Choroid plexus epithelial cell (primary cell): ENCODE results near the gene FHOD1.
A peak's percentile ranks its signal among the peaks of the same experiment; 100 is the strongest.

ENCODE experiments used
- DNase-seq: peaks from one replicate; pipeline ENCODE4 v3.0.0-alpha.2; 2010; ENCODE audit warnings: low read depth
- H3K4me3 ChIP-seq: 2 replicates; pipeline ENCODE4 v1.5.1; 2011; ENCODE audit warnings: low read depth, mild to moderate bottlenecking, control low read depth, low read length, moderate library complexity
- TF ChIP-seq, protein P1 (sequence below): conservative IDR thresholded peaks from 2 replicates; pipeline ENCODE4 v1.5.1; 2011; ENCODE audit warnings: low read depth, mild to moderate bottlenecking, control low read depth, inconsistent platforms, low read length, moderate library complexity

The FHOD1 gene

DNA sequence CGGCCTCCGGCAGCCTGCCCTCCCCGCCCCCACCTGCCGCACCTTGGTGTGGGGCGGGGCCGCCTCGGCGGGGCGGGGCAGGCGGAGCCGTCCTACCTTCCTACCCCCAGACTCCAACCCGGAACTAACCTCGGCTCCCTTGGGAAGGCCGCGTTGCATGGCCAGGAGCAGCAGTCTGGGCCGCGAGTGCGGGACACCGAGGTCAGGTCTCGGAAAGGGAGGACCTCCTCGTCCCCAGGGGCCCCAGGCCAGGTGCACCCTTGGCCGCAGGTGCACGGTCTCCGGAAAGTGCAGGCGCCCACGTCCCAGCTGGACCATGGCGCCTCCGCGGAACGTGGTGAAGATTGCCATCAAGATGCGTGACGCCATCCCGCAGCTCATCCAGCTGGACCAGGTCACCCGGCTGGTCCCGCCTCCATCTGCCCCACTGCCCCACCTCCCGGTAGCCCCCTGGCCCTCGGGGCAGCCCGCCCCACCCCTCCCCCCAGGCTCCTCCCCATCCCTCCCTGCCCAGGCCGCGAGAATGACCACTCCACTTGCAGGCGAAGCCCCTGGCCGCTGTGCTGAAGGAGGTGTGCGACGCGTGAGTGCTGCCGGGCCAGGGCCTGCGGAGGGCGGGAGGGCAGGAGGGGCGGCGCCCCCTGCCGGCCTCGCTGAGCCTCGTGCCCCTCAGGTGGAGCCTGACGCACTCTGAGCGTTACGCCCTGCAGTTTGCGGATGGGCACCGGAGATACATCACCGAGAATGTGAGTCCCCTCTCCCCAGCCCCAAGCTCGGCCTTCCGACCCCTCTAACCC, 48.1 kb downstream of the FHOD1 start, which contains the start of gene ELMO3:
Gene ELMO3 (plus strand): TSS at position 121 of the 797 bp plus-strand sequence. CDS start 196 bp downstream, at position 317.
- TF ChIP-seq, protein P1, sequence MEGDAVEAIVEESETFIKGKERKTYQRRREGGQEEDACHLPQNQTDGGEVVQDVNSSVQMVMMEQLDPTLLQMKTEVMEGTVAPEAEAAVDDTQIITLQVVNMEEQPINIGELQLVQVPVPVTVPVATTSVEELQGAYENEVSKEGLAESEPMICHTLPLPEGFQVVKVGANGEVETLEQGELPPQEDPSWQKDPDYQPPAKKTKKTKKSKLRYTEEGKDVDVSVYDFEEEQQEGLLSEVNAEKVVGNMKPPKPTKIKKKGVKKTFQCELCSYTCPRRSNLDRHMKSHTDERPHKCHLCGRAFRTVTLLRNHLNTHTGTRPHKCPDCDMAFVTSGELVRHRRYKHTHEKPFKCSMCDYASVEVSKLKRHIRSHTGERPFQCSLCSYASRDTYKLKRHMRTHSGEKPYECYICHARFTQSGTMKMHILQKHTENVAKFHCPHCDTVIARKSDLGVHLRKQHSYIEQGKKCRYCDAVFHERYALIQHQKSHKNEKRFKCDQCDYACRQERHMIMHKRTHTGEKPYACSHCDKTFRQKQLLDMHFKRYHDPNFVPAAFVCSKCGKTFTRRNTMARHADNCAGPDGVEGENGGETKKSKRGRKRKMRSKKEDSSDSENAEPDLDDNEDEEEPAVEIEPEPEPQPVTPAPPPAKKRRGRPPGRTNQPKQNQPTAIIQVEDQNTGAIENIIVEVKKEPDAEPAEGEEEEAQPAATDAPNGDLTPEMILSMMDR = peak; percentile 38

DNA sequence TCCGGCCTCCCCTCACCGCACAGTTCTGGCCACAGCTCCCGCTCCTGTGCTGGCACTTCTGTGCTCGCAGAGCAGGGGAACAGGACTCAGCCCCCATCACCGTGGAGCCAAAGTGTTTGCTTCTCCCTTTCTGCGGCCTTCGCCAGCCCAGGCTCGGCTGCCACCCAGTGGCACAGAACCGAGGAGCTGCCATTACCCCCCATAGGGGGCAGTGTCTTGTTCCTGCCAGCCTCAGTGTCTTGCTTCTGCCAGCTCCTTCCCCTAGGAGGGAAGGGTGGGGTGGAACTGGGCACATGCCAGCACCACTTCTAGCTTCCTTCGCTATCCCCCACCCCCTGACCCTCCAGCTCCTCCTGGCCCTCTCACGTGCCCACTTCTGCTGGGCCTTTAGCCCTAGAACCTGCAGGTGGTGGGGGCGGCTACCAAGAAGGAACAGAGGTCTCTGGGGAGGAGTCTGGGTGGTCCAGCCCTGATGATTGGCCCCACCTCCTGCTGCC, 49.0 kb downstream of the FHOD1 start:
- DNase-seq = no peak
- H3K4me3 ChIP-seq = no peak overlapping the region
- TF ChIP-seq, protein P1 = peak; percentile 66

More for the DNA sequence above, 48.1 kb downstream of the FHOD1 start, which contains the start of gene ELMO3:
- DNase-seq = no peak
- H3K4me3 ChIP-seq = no peak within 1 kb of the TSS

DNA sequence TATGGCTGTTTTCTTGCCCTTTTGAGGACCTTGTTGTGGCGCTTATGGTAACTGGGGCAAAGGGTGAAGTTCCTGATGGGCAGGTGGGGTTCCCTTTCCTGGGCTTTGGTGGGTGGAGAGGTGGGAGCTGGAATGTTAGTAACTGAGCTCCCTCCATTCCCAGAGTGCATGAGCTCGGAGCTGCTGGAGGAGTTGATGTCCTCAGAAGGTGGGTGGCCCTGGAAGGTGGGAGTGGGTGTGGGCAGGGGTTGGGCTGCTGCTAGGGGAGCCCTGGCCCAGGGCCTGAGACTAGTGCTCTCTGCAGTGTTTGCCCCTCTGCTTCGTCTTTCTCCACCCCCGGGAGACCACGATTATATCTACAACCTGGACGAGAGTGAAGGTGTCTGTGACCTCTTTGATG, 49.6 kb downstream of the FHOD1 start:
- TF ChIP-seq, protein P1 = no peak
- H3K4me3 ChIP-seq = no peak overlapping the region
- DNase-seq = no peak

DNA sequence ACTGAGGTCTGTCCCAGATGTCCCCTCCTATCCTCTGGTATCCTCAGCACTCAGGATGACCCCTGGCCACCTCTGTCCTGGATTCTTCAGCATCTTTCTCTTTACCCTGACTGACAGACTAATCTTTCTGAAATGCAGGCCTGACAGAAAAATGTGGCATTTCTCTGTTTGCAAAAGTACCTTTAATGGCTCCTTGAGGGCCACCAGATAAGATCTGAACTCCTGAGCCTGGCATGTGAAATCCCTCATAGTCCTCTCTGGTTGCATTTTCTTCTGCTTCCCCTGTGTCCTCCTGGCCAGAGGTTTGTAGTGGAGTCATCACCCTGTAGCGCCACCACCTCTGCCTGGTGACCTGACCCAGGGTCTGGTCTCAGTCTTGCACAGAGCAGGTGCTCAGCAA, 50.4 kb downstream of the FHOD1 start:
- no peak for DNase-seq
- TF ChIP-seq, protein P1 = no peak
- no peak overlapping the region for H3K4me3 ChIP-seq

DNA sequence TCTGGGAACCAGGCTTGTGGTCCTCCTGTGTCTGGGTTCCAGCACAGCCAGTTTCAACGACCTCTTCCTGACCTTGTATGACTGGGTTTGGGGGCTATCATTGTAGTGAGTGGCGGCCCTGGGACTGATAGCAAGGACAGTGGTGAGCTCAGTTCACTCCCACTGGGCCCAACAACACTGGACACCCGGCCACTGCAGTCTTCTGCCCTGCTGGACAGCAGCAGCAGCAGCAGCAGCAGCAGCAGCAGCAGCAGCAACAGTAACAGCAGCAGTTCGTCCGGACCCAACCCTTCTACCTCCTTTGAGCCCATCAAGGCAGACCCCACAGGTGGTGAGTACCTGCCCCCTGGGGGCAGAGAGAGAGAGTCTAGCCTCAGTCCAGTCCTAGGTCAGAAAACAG, 51.6 kb downstream of the FHOD1 start:
- DNase-seq = no peak
- TF ChIP-seq, protein P1 = no peak
- no peak overlapping the region for H3K4me3 ChIP-seq

DNA sequence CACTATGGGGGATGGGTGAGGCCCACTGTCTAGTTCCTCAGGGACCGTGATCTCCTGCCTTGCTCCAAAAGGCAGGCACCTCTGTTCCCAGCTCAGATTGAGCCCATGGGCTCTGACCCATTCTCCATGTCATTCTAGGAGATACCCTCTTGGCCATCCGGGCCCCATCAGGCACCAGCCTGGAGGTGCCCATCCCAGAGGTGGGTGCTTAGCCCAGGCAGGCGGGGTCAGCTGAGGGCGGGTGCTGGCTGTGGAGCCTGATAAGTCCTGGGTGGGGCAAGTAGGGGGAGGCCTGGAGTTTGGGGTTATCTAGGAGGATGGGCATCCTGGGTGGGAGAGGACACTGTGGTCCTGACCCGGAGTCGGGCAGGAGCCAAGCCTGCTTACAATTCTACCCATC, 53.0 kb downstream of the FHOD1 start:
- TF ChIP-seq, protein P1 = no peak
- DNase-seq = no peak
- no peak overlapping the region for H3K4me3 ChIP-seq
